K562 (cell line): ENCODE data around the gene PCCA. TPM values are rescaled to one million over a fixed set of nuclear protein-coding genes. Genes with fewer than 3 reads are reported as not detected.

ENCODE experiments used
- ATAC-seq: fragments of 200-7000 bp; cut with Tn5 transposase; 3 replicates; pipeline ENCODE4 v1.9.1; 2020; ENCODE audit warnings: moderate library complexity
- BruUV-seq: library from RNA; stranded (reverse); fragments of 400-500 nt; replicated peaks from 2 replicates; lab custom pipeline; 2021; lab: Mats Ljungman, UMichigan
- CTCF ChIA-PET: fragments of 300-600 bp; formaldehyde crosslinking; extraction: SDS; loops from one replicate; lab custom pipeline; 2021; ENCODE audit warnings: low intra/inter-chr PET ratio; lab: Yijun Ruan, JAX
- POLR2A ChIA-PET: fragments of 300-600, 350-650 bp; sonication (Branson Sonifier 250); formaldehyde crosslinking; extraction: SDS; loops from one replicate; lab custom pipeline; 2021; ENCODE audit warnings: antibody characterized with exemption, inconsistent platforms; lab: Yijun Ruan, JAX
- DNase-seq, 4 experiments: peaks; one replicate each; pipeline versions ENCODE4 v3.0.0 to v3.0.0-alpha.2; 2011 to 2018; ENCODE audit warnings: low spot score in 3 of 4, mixed read lengths in 3 of 4; ENCODE audit errors: extremely low read depth in 1 of 4
- FAIRE-seq: peaks from 2 replicates; lab custom pipeline; 2011; peaks lifted over from hg19 to GRCh38; lab: Jason Lieb, UNC
- H2AFZ ChIP-seq: 2 replicates; pipeline ENCODE4 v1.6.0; 2011; ENCODE audit warnings: low read depth, low read length, control low read depth, inconsistent platforms
- H3K27ac ChIP-seq: fragments of 200-600 bp; 3 replicates; pipeline ENCODE4 v1.8.0; 2011; ENCODE audit warnings: low read depth, mild to moderate bottlenecking, control low read depth, inconsistent platforms, low read length, moderate library complexity, mixed read lengths; ENCODE audit errors: extremely low read depth
- H3K27me3 ChIP-seq, 2 experiments: fragments of 300-600 bp in 1 of 2; 2 replicates in 1 of 2; 3 replicates in 1 of 2; pipeline versions ENCODE4 v1.6.0 to v1.8.0; 2011; ENCODE audit warnings: inconsistent platforms in 2 of 2, low read length in 2 of 2, mild to moderate bottlenecking in 1 of 2, mixed read lengths in 1 of 2, moderate library complexity in 1 of 2; ENCODE audit not compliant: control insufficient read depth in 2 of 2, insufficient read depth in 2 of 2
- H3K36me3 ChIP-seq: fragments of 300-600 bp; 3 replicates; pipeline ENCODE4 v1.8.0; 2011; ENCODE audit warnings: mild to moderate bottlenecking, low read length, inconsistent platforms; ENCODE audit not compliant: control insufficient read depth, insufficient read depth
- H3K4me1 ChIP-seq, 2 experiments: fragments of 200-600 bp in 1 of 2; replicated peaks in 1 of 2; 2 replicates in 1 of 2; 3 replicates in 1 of 2; pipeline versions ENCODE4 v1.5.1 to v1.8.0; 2011; ENCODE audit warnings: inconsistent platforms in 2 of 2, low read length in 2 of 2, mild to moderate bottlenecking in 1 of 2, mixed read lengths in 1 of 2, moderate library complexity in 1 of 2; ENCODE audit not compliant: control insufficient read depth in 2 of 2, insufficient read depth in 2 of 2
- H3K4me2 ChIP-seq: 2 replicates; pipeline ENCODE4 v1.6.1; 2011; ENCODE audit warnings: low read length, control low read depth, inconsistent platforms, mixed read lengths; ENCODE audit not compliant: insufficient read depth
- H3K4me3 ChIP-seq: fragments of 200-600 bp; sonication (generic), shearing (Covaris generic); 2 replicates; pipeline ENCODE4 v1.5.1; 2016; ENCODE audit warnings: control low read depth, inconsistent platforms
- H3K79me2 ChIP-seq: fragments of 200-600 bp; 3 replicates; pipeline ENCODE4 v1.8.0; 2011; ENCODE audit warnings: low read length, inconsistent platforms; ENCODE audit not compliant: control insufficient read depth, insufficient read depth
- H3K9ac ChIP-seq, 2 experiments: 2 replicates each; pipeline versions ENCODE4 v1.6.0 to v1.6.1; 2011; ENCODE audit warnings: low read depth in 2 of 2, low read length in 2 of 2, control low read depth in 1 of 2, inconsistent platforms in 1 of 2, mild to moderate bottlenecking in 1 of 2, mixed read lengths in 1 of 2; ENCODE audit not compliant: insufficient read depth in 1 of 2
- H3K9me1 ChIP-seq: one replicate; pipeline ENCODE4 v1.6.0; 2011; ENCODE audit warnings: inconsistent platforms, mild to moderate bottlenecking, low read length, moderate library complexity; ENCODE audit not compliant: control insufficient read depth, insufficient read depth
- H3K9me3 ChIP-seq: replicated peaks from 2 replicates; pipeline ENCODE4 v1.5.1; 2011; ENCODE audit warnings: low read depth, low read length, inconsistent platforms; ENCODE audit not compliant: control insufficient read depth, insufficient read depth
- H4K20me1 ChIP-seq: replicated peaks from 2 replicates; pipeline ENCODE4 v1.6.1; 2011; ENCODE audit warnings: low read length, inconsistent platforms, mixed read lengths; ENCODE audit not compliant: control insufficient read depth, insufficient read depth
- CC2D1A ChIP-seq: fragments of 450-650 bp; IDR thresholded peaks from 2 replicates; pipeline ENCODE4 v1.6.1; 2017; ENCODE audit warnings: mild to moderate bottlenecking
- CEBPZ ChIP-seq: fragments of 150-350 bp; IDR thresholded peaks from 2 replicates; pipeline ENCODE4 v1.6.1; 2014; ENCODE audit warnings: low read depth, mild to moderate bottlenecking, low read length, borderline replicate concordance
- FOXJ3 ChIP-seq: sonication (generic); formaldehyde crosslinking; IDR thresholded peaks from 2 replicates; pipeline ENCODE4 v1.4.0; 2020; ENCODE audit warnings: mild to moderate bottlenecking, missing genetic modification reagents
- FOXO4 ChIP-seq: fragments of 450-650 bp; formaldehyde crosslinking; IDR thresholded peaks from 2 replicates; pipeline ENCODE4 v1.4.0; 2020; ENCODE audit warnings: mild to moderate bottlenecking, moderate library complexity
- HMGXB4 ChIP-seq: sonication (generic); formaldehyde crosslinking; IDR thresholded peaks from 2 replicates; pipeline ENCODE4 v1.8.1; 2023; ENCODE audit warnings: mild to moderate bottlenecking, missing genetic modification reagents
- MCM2 ChIP-seq: fragments of 450-650 bp; IDR thresholded peaks from 2 replicates; pipeline ENCODE4 v1.6.1; 2017; ENCODE audit warnings: low read depth, mild to moderate bottlenecking
- NCOR1 ChIP-seq: fragments of 450-650 bp; IDR thresholded peaks from 2 replicates; pipeline ENCODE4 v1.6.1; 2016; ENCODE audit warnings: mild to moderate bottlenecking, moderate library complexity
- RBM25 ChIP-seq: fragments of 200-400 bp; formaldehyde crosslinking; IDR thresholded peaks from 2 replicates; pipeline ENCODE4 v1.6.1; 2018; ENCODE audit warnings: low read length, low read depth, moderate library complexity; ENCODE audit not compliant: severe bottlenecking
- SAFB ChIP-seq: fragments of 200-400 bp; formaldehyde crosslinking; IDR thresholded peaks from 2 replicates; pipeline ENCODE4 v1.6.1; 2017; ENCODE audit warnings: low read depth, low read length, borderline replicate concordance
- TRIM25 ChIP-seq: fragments of 450-650 bp; IDR thresholded peaks from 2 replicates; pipeline ENCODE4 v1.7.0; 2016; ENCODE audit warnings: borderline replicate concordance
- U2AF2 ChIP-seq: fragments of 200-400 bp; formaldehyde crosslinking; optimal IDR thresholded peaks from 2 replicates; pipeline ENCODE3; 2017; ENCODE audit warnings: low read depth, mild to moderate bottlenecking, low read length
- ZNF263 ChIP-seq: sonication (generic); formaldehyde crosslinking; IDR thresholded peaks from 2 replicates; pipeline ENCODE4 v1.8.0; 2022; ENCODE audit warnings: mild to moderate bottlenecking, missing genetic modification reagents, borderline replicate concordance
- ZNF277 ChIP-seq: fragments of 250-450 bp; sonication (Bioruptor Pico); IDR thresholded peaks from 2 replicates; pipeline ENCODE4 v1.8.0; 2022; ENCODE audit warnings: inconsistent platforms, mild to moderate bottlenecking, moderate library complexity, borderline replicate concordance
- WGBS: fragments of 100-300 bp; shearing (Covaris generic); methylation state at CpG from one replicate; pipeline ENCODE4 v1.1.6; 2016; ENCODE audit warnings: low coverage, mixed read lengths; ENCODE audit not compliant: insufficient coverage; ENCODE audit errors: missing lambda C conversion rate; 5-methylcytosine and 5-hydroxymethylcytosine counted together
- in situ Hi-C: fragments of 300-500 bp; cut with MboI; formaldehyde crosslinking; loops from 4 replicates; pipeline ENCODE4 v1.15.0; 2018; ENCODE audit warnings: inconsistent platforms, mixed read lengths
- intact Hi-C: fragments of 100-400 bp; cut with micrococcal nuclease; formaldehyde crosslinking; loops from 2 replicates; pipeline ENCODE4 v1.14.2; 2022
- polyA plus RNA-seq, 8 experiments: library from polyadenylated mRNA; depleted of rRNA in 4 of 8; stranded (reverse) in 5 of 8; unstranded in 3 of 8; fragments of >200 nt; fragmentation: Nextera tagmentation in 2 of 8; fragmentation: Illumina TruSeq in 1 of 8; extraction: Ambion mirVana in 2 of 8; extraction: Trizol in 1 of 8; gene quantifications; 2 replicates each; pipeline versions ENCODE4 v1.2.1 to v1.2.3, GENCODE V29; 2011 to 2014; ENCODE audit warnings: inconsistent platforms in 1 of 8, missing spikeins in 1 of 8
- total RNA-seq, 7 experiments: library from RNA; depleted of rRNA in 6 of 7; stranded (reverse); fragments of >200 nt in 6 of 7; fragmentation: Illumina TruSeq in 2 of 7; extraction: Trizol in 2 of 7; gene quantifications; 2 replicates each; pipeline versions ENCODE4 v1.2.1 to v1.2.3, GENCODE V29; 2011 to 2021; ENCODE audit warnings: low replicate concordance in 1 of 7

The PCCA gene
- total and polyA plus RNA-seq, 9 of the 15 experiments (the other 6 are each of a cell fraction or from before 2014, with no cell fraction given): 5.2 to 14.1 (median 9.7) TPM

GRCh38 chr13:100533588-100534041 is 444.7 kb downstream of the PCCA start:
- H3K4me2 ChIP-seq: no peak overlapping the region
- H4K20me1 ChIP-seq: no peaks in the 10 kb centered on the region
- DNase-seq (no peak), ATAC-seq (no peak), FAIRE-seq (no peak)
- H3K27me3 ChIP-seq: peaks cover 0 to 12% of the 10 kb centered on the region in 2 experiments; a peak in 3 of 5 replicates
- no peaks in the 10 kb centered on the region for H3K79me2 ChIP-seq
- in situ Hi-C loops: loop anchor here (25.0 kb wide), 1 partner anchor 871 kb away; no protein-coding TSS in a partner anchor
- H3K9me1 ChIP-seq: no peaks in the 10 kb centered on the region
- H2AFZ ChIP-seq: no peak overlapping the region
- H3K4me1 ChIP-seq: no peaks in the 10 kb centered on the region; a peak in 1 of 5 replicates
- 59% methylated on average over 8 of the region's 19 CpGs for WGBS
- H3K9ac ChIP-seq: no peak overlapping the region
- intact Hi-C loops: no loop called here
- H3K36me3 ChIP-seq: no peaks in the 10 kb centered on the region
- POLR2A ChIA-PET: no interaction called here
- CTCF ChIA-PET: no interaction called here
- no peak overlapping the region for H3K4me3 ChIP-seq
- BruUV-seq: no TSS peak
- H3K9me3 ChIP-seq: no peaks in the 10 kb centered on the region
- no peak overlapping the region for H3K27ac ChIP-seq
- TF ChIP-seq CC2D1A (no peak), HMGXB4 (CRISPR knock-in tag) (no peak), ZNF277 (CRISPR knock-in tag) (no peak), SAFB (no peak), FOXJ3 (CRISPR knock-in tag) (no peak), RBM25 (no peak), FOXO4 (CRISPR knock-in tag) (no peak), TRIM25 (no peak), CEBPZ (no peak), ZNF263 (no peak), MCM2 (no peak), NCOR1 (no peak), U2AF2 (no peak)
